Ammon's horn (tissue), 1 donor: Measurements from ENCODE around the gene IDH3G.
"Not testable (repeated sequence)": the region's sequence is repeated elsewhere in the genome, so short reads cannot be mapped to it uniquely, and the experiment has no call there.

Experiments
- DNase-seq: peaks from one replicate; pipeline ENCODE4 v3.0.0-alpha.2; 2016; ENCODE audit warnings: low spot score

The IDH3G gene

DNA sequence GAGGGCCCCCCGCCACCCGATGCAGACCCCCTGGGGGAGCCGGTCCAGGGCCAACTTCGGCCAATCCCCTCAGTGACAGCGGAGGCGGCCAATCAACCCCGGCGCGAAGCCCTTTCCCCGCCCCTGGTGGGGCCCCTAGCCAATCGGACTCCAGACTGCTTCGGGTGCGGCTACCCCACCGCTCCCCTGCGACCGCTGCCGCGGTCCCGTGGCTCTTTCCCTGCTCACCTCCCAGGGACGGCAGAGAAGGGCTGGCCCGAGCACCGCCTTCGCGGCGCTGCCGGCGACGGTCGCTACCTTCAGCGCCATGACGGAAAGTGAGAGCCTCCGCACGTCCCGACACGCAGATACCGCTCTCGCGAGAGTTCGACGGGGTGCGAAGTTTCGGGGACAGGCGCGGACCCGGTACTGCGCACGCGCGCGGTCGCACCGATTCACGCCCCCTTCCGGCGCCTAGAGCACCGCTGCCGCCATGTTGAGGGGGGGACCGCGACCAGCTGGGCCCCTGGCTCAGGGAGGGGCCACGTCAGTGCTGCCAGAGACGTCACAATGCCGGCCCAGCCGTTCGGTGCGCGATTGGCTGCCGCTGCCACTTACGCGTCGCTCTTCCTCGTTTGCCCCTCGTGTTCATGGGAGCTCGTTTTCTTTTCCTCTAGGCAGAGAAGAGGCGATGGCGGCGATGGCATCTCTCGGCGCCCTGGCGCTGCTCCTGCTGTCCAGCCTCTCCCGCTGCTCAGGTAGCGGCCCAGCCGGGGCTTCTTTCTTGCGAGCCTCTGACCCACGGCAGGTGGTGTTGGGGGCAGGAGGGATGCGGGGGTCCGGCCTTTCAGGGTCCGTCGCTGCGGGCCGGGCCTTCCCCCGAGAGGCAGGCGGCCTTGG, at the start of gene IDH3G, which contains the start of gene SSR4:
Gene IDH3G (minus strand): TSS at position 358 of the 879 bp plus-strand sequence. CDS start 49 bp downstream, at position 309.
Gene SSR4 (plus strand): TSS at position 651 of the 879 bp plus-strand sequence. CDS start 20 bp downstream, at position 671.
- DNase-seq: peak; percentile 97

DNA sequence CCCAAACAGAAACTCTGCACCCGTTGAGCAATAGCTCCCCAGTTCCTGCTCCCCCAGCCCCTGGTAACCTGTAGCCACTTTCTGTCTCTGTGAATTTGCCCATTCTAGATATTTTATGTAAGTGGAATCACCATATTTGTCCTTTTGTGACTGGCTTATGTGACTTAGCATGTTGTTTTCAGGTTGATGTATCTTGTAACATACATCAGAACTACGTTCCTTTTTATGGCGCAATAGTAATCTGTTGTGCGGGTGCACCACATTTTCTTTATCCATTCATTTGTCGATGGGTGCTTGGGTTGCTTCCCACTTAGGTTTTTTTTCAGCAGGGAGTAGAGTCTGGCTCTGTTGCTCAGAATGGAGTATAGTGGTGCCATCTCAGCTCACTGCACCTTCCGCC, 42.7 kb upstream of the IDH3G start:
- no peak for DNase-seq

DNA sequence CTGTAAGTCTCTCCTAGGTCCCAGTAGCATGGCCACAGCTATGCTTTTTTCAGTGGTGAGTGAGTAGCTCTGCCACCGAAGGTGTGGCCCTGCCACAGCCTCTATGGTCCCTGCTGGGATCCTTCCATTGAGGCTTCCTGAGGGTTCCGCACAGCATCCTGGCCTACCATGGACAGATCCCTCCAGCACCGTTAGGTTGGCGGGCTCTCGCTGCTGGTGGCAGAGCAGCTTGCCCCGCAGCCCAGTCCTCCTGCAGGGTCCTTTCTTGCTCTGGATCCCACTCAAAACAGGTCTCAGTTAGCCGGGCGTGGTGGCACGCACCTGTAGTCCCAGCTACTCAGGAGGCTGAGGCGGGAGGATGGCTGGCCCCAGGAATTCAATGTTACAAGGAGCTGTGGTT, 38.6 kb upstream of the IDH3G start:
- no peak for DNase-seq

DNA sequence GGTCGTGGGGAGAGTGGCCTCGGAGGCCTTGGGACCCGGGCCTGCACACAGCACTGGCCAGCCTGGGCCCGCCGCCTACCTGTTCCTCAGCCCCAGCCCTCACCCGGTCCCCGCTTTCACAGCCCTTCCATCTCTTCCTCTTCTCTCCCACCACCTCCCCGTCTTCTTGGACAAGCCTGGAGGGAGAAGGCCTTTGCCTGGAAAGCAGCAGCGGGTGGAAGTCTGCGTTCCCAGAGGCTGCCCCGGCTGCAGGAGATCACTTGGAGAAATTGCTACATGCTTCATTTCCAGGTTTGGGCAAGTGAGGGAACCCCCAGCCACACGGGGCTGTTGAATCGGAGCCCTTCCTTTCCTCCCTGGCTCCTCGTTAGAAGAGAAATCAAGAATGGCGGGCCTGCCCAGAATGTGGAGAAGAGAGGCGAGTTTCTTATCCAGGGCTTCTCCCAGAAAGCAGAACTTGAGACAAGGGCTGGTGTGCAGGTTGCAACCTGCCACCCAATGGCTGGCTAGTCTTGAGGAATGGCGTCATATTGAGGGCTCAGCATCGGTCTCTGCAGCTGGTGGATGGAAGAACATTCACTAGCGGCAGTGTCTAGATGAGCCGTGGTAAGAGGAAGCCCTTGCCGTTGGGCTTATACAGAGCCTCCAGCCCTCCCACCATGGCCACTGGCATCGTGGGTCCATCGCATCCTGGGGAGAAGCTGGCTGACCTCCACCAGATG, 37.4 kb upstream of the IDH3G start:
- no peak for DNase-seq

DNA sequence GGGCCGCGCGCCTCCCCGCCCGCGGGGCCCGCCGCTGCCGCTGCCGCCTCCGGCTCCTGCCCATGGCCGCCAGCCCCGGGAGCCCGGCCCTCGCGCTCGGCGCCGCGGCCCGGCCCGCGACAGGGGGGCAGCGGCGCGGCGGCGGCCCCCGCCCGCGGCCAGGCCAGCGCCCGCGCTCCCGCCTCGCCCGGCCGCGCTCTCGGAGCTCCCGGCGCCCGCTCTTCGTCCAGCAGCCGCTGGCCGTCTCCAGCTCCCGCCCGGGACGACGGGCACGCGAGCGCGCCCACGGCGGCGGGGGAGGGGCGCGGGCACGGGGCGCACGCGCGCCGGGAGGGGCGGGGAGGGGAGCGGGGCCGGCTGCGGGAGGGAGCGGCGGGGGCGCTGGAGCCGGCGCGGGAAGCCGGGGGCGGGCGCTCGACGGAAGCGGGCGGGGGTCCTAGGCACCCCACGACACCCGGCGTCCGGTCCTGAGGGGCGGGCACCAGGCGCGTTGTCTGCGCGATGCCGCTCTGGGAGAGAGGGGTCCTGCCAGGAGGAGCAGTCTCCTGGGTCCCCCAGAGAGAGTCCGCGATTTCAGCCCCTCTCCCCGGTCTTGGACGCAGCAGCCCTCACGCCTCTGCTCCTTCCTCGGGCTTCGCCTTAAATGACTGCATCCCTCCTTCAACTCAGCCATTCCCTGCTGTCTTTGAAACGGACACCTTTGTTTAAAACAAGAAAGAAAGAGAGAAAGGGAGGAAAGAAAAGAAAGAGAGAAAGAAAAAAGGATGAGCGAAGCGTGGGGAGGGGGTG, 36.7 kb upstream of the IDH3G start:
- no peak for DNase-seq

- DNase-seq: no peak
Observed at GRCh38 chrX:153829799-153830639, 35.8 kb upstream of the IDH3G start, which contains the start of gene PDZD4. Gene PDZD4 (minus strand): TSS chrX:153830544. CDS start chrX:153830298, 246 bp downstream.

DNA sequence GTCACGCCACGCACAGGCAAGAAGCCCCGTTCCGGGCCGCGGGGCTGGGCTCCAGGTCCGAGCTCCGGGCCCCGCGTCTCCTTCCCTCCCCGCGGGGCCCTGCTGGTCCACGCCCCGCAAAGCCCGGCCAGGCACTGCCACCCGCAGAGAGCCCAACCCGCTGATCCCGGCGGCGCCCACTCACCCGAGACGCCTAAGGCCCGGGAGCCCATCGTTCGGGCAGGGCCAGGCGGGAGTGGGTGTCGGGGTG, 35.3 kb upstream of the IDH3G start:
- DNase-seq: no peak

DNA sequence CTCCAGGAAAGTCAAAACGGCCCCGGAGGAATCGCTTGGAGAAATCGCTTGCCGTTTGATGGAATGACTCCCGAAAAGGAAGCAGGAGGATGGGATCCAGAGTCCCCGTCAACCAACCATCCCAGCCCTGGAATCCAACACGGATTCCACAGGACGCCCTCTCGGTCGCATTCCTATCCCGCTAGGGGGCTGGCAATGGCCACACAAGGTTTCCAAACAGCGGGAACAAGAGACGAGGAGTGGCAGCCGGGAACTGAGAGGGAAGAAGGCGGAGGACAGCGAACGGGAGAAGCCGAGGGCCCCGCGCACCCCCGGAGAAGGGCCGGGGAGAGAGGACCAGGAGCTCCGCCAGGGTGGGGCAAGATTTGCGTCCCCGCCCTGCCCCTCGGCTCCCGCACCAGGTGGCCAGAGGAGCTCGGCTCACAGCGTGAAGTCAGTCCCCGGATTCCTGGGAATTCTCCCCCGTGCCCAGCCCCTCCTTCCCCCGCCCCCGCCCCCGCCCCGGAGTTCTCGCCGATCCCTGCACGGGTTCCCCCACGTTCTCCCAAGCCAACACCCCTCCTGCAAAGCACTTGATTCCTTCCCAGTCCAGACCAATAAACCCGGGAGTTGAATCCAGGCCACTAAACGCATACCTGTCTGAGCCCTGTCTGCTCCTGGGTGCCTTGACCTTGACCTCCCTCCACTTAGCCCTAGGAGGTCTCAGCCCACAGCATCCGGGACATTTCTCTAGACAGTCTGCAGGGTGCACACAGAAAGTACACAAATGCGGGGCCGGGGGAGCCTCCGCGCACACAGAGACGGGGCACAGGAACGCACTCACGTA, 34.8 kb upstream of the IDH3G start:
- DNase-seq: no peak

GRCh38 chrX:153828308-153828707, 34.1 kb upstream of the IDH3G start:
- no peak for DNase-seq

DNA sequence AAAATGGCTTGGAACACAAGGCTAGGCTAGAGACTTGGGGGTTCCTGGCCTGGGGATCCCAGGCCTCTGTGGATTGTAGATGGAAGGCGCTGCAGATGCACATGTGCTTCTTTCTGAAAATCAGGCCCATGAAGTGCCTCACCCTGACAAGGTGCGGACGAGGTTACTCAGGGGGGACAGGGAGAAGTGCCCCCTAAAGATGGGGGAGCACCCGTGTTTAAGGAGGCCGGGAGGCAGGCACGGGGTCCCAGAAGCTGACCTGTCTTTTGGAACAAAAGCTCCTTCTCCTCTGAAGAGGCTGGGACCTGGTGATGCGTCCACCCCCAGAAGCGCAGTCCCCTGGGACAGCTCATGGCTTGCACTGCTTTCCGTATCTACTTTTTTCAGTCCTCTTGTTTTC, 33.7 kb upstream of the IDH3G start:
- no peak for DNase-seq

DNA sequence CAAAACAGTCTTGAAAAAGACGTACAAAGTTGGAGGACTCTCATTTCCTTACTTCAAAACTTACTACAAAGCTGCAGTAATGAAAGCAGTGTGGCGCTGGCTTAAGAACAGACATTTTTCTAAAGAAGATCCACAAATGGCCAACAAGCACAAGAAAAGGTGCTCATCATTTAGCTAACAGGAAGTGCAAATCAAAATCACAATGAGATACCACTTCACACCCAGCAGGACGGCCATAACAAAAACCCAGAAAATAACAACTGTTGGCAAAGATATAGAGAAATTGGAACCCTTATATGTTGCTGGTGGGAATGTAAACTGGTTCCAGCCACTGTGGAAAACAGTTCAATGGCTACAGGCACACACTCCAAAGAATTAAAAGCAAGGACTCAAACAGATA, 32.8 kb upstream of the IDH3G start:
- no peak for DNase-seq

DNA sequence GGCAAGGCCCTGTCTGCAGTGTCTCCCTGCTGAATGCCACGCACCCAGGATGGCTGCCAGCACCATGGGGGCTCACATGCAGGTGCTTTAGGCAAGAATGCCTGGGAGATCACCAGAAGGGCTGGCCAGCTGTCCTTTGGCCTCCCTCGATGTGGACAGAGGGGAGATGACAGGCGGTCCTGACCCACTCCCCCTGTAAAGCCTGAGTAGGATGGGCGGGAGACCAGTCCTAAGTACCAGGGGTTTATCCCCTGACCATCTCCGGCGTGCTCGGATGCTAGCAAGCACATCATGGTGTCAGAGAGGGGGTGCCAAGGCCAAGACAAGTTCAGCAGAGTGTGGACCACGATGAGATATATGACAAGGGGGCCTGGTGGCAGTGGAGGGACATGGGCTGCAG, 30.9 kb upstream of the IDH3G start:
- DNase-seq: no peak

DNA sequence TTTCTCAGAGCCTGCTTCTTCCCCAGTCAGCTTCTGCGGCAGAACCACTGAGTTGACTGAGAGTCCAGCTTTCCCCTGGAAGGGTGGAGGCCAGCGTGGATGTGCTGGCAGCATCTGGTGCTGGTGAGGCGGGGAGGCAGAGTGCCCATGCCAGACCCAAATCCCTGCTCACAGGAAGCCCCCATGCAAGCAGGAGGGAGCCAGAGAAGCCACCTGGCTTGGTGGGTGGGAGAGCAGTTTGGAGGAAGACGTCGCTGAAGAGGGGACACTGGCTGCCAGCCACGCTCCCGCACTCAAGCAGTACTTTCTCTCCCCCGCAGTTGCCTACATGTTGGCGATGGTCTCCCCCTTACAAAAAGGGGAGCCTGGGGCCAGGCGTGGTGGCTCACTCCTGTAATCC, 30.2 kb upstream of the IDH3G start:
- DNase-seq: no peak

- DNase-seq: no peak
Observed at GRCh38 chrX:153821066-153821465, 26.9 kb upstream of the IDH3G start.

- DNase-seq: no peak
Observed at GRCh38 chrX:153820601-153821000, 26.4 kb upstream of the IDH3G start.

GRCh38 chrX:153819384-153820040, 25.3 kb upstream of the IDH3G start:
- no peak for DNase-seq

GRCh38 chrX:153818571-153819383, 24.6 kb upstream of the IDH3G start:
- no peak for DNase-seq

GRCh38 chrX:153818064-153818463, 23.9 kb upstream of the IDH3G start:
- not testable (repeated sequence) for DNase-seq
